ENCODE data around the gene SPAG16.
A peak's percentile ranks its signal among the peaks of the same experiment; 100 is the strongest.

Gene SPAG16

DNA sequence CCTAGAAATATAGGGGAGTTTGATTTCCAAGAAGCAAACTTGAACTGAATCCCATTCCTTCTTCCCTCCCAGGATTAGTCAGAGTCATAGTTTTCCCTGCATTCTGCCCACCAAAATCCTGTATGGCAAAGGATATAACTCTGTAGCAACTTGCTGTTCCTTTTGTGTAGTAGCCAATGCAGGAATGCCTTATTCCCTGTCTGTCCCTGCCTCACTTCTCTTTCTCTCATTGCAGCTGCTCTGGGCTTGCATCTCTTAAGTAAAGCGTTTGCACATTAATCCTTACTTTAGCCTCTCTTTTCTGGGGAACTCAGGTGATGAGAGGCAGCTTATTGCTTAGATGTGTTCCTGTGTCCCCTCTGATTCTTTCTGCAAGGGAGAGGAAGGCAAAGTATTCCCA lies 793.5 kb downstream of the SPAG16 start:
- DNase-seq (ENCODE audit: low read depth), result no peak

DNA sequence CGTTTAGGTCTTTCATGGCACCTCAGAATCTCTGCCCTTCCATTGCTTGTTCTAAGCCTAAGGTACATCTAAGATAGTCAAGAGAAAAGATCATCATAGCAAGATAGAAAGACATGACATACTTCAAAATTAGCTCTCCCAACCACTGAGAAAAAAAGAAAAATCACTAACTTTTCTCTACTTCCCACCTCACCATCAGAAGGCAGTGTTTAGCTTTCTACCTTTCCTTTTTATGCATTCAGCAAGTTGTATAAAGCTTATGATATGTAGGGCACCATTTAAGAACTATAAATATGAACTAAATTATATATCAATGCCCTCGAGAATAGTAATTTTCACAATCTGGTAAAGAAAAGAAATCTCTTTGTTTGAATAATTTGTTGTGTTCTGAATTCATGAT lies 794.8 kb downstream of the SPAG16 start:
- DNase-seq (ENCODE audit: low read depth), result no peak

DNA sequence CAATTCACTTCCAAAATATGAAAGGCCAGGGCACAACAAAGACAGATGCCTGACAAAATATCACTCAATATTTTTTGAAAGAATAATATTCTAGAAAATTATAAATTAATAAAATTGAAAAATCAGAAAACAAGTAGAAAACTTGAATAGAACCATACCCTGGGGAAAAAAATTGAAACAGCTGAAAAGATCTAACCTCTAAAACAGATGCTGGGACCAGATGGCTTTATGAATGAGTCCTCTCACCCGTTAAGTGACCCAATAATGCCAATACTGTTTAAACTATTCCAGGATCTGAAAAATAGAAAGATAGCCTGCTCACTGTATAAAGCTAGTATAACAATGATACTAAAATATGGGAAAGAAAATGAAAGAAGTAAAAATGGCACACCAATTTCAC lies 804.3 kb downstream of the SPAG16 start:
- DNase-seq (ENCODE audit: low read depth), result no peak

- no peak for DNase-seq (ENCODE audit: low read depth)
These were observed 812.0 kb downstream of the SPAG16 start for GRCh38 chr2:214096208-214096715.

GRCh38 chr2:214098811-214099210 lies 814.5 kb downstream of the SPAG16 start:
- DNase-seq (ENCODE audit: low read depth), result no peak

DNA sequence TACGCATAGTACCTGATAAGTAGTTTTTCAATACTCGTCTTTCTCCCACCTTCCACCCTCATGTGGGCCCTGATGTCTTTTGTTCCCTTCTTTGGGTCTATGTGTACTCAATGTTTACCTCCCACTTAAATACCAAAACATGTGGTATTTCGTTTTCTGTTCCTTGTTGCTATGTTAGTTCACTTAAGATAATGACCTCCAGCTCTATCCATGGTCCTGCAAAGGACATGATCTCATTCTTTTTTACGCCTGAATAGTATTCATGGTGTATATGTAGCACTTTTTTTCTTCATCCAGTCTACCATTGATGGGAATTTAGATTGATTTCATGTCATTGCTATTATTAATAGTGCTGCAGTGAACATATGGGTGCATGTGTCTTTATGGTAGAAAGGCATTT lies 816.2 kb downstream of the SPAG16 start:
- no peak for DNase-seq (ENCODE audit: low read depth)

- no peak for DNase-seq (ENCODE audit: low read depth)
These were observed 819.2 kb downstream of the SPAG16 start for GRCh38 chr2:214103276-214104001.

DNA sequence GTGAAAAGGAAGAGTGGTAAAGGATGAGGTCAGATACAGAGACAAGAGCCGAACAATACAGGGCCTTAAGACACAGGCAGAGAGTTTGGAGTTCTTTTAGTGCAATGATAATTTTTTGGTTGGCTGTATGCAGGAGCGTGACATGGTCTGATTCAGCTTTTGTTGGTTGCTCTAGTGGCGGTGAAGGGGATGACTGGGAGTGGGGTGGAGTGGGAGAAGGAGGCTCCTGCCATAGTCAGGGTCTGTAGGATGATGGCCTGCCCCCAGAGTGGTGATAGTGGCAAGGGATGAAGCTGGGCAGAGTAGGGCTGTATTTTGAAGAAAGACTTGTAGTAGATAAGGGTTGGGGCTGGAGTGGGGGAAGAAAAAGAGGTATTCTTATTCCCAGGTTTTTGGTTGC lies 820.0 kb downstream of the SPAG16 start:
- DNase-seq (ENCODE audit: low read depth), result no peak

GRCh38 chr2:214104967-214105366 lies 820.7 kb downstream of the SPAG16 start:
- no peak for DNase-seq (ENCODE audit: low read depth)

- no peak for DNase-seq (ENCODE audit: low read depth)
These were observed 823.5 kb downstream of the SPAG16 start for GRCh38 chr2:214107726-214108125.

- no peak for DNase-seq (ENCODE audit: low read depth)
These were observed 824.3 kb downstream of the SPAG16 start for GRCh38 chr2:214108598-214108997.

DNA sequence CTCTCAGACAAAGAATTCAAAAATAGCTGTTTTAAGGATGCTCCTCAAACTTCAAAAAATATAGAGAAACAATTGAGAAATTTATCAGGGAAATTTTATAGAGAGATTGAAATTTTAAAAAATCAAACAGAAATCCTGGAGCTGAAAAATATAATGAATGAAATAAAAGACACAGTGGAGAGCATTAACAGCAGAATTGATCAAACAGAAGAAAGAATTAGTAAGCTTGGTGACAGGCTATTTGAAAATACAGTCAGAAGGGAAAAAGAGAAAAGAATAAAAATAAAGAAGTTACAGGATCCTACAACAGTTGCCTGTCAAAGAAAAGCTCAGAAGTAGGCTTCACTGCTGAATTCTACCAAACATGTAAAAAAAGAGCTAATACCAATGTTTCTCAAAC lies 832.8 kb downstream of the SPAG16 start:
- no peak for DNase-seq (ENCODE audit: low read depth)

DNA sequence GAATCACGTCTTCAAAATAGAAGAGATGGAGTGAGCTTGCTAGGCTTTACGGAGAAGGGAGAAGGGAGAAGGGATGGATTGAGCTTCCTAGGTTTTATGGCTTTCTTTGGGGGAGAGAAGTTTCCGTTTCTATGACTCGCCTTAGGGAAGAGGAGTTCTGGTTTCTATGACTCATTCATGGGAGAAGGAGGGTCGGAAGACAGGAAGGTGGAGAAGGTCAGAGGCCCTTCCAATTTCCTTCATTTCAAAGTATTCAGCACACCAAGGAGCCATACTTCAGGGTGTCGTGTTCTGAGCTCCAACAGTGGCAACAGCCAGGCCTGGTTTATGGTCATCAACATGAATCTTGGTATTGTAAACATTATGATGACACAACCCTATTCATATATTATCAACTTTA lies 841.9 kb downstream of the SPAG16 start:
- no peak for DNase-seq (ENCODE audit: low read depth)

DNA sequence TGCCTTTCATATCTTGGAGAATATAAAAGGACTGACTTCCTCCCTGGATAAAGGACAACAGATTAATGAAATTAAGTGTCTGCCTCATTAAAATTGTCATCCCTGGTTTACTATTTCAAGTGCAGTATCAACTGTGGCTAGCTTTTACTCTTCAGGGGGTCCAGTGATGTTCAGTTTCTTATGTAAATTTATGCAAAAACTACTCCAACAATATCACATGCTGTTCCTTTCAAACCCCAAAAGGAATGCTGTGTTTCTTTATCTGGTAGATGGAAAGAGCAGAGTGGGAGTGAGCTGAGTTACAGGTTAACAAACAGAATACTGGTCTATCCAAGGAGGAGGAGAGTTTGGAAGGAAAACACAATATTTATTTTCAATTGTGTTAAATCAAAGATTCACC lies 842.9 kb downstream of the SPAG16 start:
- no peak for DNase-seq (ENCODE audit: low read depth)

DNA sequence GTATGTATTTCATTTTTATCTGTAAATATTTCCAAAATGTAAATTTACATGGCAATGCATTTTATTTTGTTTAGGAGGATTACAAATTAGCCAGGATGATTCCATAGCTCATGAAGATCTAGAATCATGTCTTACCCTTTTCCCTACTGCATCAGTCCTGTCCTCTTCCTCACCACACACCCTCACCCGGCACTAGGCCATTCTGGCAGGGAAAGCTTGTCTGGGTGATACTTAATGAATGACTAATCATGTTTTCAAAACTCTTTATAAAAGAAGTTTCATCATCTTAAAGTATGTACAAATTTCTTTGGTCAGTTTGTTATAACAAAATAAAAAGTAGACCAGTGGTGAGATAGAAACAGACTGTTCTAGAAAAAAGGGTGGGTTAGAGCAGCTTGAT lies 843.3 kb downstream of the SPAG16 start:
- DNase-seq (ENCODE audit: low read depth), result peak; percentile 35

- DNase-seq (ENCODE audit: low read depth), result no peak
These were observed 843.8 kb downstream of the SPAG16 start for GRCh38 chr2:214128040-214128439.

DNA sequence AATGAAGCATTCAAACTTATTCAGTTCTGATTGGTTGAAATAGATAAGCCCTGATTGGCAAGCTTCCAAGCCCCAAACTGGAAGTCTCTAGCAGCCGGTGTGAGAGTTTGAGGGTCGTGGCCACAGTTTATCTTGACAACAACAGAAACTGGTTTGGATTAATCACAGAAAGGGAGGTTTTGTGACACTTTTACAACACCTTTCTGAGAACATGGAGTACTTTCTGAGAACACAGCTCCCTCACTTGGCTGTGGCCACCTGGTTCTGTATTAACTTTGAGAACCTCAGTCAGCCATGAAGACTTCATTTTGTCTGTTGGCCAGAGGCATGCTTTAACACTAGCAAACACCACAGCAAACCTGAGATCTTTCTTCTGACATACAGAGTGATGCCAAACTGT lies 845.9 kb downstream of the SPAG16 start:
- DNase-seq (ENCODE audit: low read depth), result no peak

DNA sequence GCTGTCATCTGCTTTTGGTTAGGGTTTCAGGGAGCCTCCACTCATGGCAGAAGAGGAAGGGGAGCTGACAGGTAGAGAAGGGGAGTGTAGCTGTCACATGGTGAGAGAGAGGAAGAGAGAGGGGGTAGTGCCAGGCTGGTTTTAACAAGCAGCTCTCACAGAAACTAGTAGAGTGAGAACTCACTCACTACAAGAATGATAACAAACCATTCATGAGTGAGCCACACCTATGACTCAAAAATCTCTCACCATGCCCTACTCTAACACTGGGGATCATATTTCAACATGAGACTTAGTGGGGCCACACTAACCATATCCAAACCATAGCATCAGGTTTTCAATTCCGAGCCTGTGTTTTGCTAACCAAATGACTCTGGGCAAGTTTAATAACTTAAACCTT lies 851.7 kb downstream of the SPAG16 start:
- no peak for DNase-seq (ENCODE audit: low read depth)

- DNase-seq (ENCODE audit: low read depth), result no peak
These were observed 854.5 kb downstream of the SPAG16 start for GRCh38 chr2:214138779-214139178.

GRCh38 chr2:214139630-214140284 lies 855.5 kb downstream of the SPAG16 start:
- DNase-seq (ENCODE audit: low read depth), result no peak

GRCh38 chr2:214156971-214157370 lies 872.7 kb downstream of the SPAG16 start:
- no peak for DNase-seq (ENCODE audit: low read depth)

- DNase-seq (ENCODE audit: low read depth), result no peak
These were observed 874.6 kb downstream of the SPAG16 start for GRCh38 chr2:214158851-214159250.

DNA sequence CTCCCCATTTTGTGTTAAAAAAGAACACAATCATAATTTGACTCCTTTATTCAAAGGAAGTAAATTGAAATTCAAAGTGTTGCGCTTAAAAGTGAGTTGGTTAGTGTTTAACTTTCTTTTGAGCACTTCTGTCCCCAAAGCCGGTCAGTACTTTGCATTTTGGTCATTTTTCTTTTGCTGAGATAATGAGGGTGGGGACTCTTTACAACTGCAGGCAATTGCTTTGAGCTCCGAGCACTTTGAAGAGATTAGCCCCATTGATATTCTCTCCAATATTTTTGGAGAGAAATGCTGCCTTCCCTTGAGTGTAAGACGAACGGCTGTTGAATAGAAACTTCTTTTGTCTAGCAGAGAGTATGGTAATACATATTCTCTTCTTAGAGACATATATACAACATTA lies 885.0 kb downstream of the SPAG16 start:
- no peak for DNase-seq (ENCODE audit: low read depth)

DNA sequence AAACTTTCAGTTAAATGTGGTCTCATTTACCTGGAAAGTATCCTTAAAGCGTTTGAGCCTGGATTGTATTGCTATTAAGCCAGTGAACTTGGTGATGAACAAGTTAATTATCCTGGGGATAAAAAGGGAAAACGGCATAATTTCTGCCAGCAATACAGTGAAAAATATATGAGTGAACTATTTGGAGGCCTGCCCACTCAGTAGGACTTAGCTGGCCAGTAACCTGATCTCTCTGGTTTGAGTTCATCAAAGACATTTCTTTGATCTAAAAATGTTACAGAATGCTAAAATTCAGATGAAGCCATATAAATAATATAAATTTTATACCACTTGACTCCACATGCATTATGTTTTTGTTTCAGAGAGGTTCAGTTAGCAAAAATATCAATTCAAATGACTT lies 885.5 kb downstream of the SPAG16 start:
- no peak for DNase-seq (ENCODE audit: low read depth)
